ENCODE results near the gene PLA2G2C. TPM values are rescaled to one million over a fixed set of nuclear protein-coding genes. Genes with fewer than 3 reads are reported as not detected.

Gene PLA2G2C
- total RNA-seq, 4 donors from 2014 or later: not detected

- no peaks in the 10 kb centered on the region for H3K27me3 ChIP-seq
- no peaks in the 10 kb centered on the region for H3K9me3 ChIP-seq
- no peak overlapping the region for H3K27ac ChIP-seq
- no peak overlapping the region for H3K4me3 ChIP-seq
- intact Hi-C loops (cut with DNase I; ENCODE audit: low total_unique reads): no loop called here
- no peaks in the 10 kb centered on the region for H3K36me3 ChIP-seq
- DNase-seq: no peak
- H3K4me1 ChIP-seq: no peaks in the 10 kb centered on the region
- TF ChIP-seq CTCF (IDR thresholded peaks at IDR 0.05) (no peak), POLR2A (IDR thresholded peaks at IDR 0.05) (no peak)
Observed at GRCh38 chr1:20194224-20194623, 7.9 kb upstream of the PLA2G2C start.

DNA sequence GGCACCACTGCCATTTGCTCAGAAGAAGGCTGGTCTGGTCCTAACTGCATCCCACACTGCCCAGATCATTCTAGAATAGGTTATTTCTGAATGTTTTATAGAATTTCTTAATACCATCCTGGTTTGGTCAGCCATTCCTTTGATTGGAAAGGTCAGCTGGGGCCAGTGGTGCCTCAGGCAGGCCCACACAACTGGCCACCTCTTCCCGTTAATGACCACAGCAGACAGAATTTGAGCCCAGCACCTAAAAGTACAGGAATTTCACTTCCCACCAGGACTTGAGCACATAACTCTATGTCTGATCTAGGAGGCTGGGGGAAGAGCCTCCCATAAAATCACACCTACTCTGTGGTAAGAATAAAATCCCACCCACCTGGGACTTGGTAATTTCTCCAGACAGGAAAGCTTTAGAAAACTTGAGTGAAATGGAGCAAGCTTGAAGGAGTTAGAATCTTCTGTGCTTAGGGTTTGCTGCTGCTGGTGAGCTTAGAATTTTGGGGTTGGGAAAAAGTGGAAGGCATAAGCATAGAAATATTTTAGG lies 6.6 kb upstream of the PLA2G2C start:
- no peak for DNase-seq
- H3K27ac ChIP-seq: no peak overlapping the region

DNA sequence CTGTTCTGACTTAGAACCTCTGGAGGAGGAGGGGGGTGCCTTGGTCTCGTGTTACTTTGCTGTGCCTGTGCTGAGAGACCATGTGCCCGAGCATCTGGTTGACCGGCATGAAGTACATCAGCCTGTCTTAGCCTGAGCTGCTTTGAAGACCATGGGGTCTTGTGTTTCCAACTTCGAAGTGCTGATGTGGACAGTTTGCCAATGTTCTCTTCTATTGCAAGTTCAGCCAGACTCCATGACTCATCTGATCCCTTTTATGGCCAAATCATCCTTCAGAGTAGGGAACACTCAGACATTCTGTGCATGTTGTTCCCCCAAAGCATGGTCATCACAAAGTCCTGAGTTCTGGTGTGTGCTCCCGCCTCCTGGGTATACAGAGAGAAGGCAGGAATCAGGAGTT lies 6.0 kb upstream of the PLA2G2C start:
- no peak overlapping the region for H3K4me3 ChIP-seq
- H3K4me1 ChIP-seq: no peaks in the 10 kb centered on the region
- DNase-seq: no peak
- no peaks in the 10 kb centered on the region for H3K27me3 ChIP-seq
- intact Hi-C loops (cut with DNase I; ENCODE audit: low total_unique reads): no loop called here
- H3K9me3 ChIP-seq: no peaks in the 10 kb centered on the region
- TF ChIP-seq CTCF (IDR thresholded peaks at IDR 0.05) (no peak), POLR2A (IDR thresholded peaks at IDR 0.05) (no peak)
- H3K27ac ChIP-seq: no peak overlapping the region
- H3K36me3 ChIP-seq: no peaks in the 10 kb centered on the region

More for the DNA sequence above, 6.6 kb upstream of the PLA2G2C start:
- Histone ChIP-seq H3K4me3 (no peak overlapping the region), H3K27me3 (no peaks in the 10 kb centered on the region), H3K4me1 (no peaks in the 10 kb centered on the region), H3K36me3 (no peaks in the 10 kb centered on the region), H3K9me3 (no peaks in the 10 kb centered on the region)
- intact Hi-C loops (cut with DNase I; ENCODE audit: low total_unique reads): no loop called here
- TF ChIP-seq CTCF (IDR thresholded peaks at IDR 0.05): no peak

- intact Hi-C loops (cut with DNase I; ENCODE audit: low total_unique reads): no loop called here
- H3K27me3 ChIP-seq: no peaks in the 10 kb centered on the region
- no peak overlapping the region for H3K4me3 ChIP-seq
- H3K36me3 ChIP-seq: no peaks in the 10 kb centered on the region
- no peak for DNase-seq
- H3K4me1 ChIP-seq: no peaks in the 10 kb centered on the region
- H3K27ac ChIP-seq: no peak overlapping the region
- no peak for TF ChIP-seq CTCF (IDR thresholded peaks at IDR 0.05)
- no peak for TF ChIP-seq POLR2A (IDR thresholded peaks at IDR 0.05)
- no peaks in the 10 kb centered on the region for H3K9me3 ChIP-seq
Observed at GRCh38 chr1:20191266-20191825, 5.0 kb upstream of the PLA2G2C start.

DNA sequence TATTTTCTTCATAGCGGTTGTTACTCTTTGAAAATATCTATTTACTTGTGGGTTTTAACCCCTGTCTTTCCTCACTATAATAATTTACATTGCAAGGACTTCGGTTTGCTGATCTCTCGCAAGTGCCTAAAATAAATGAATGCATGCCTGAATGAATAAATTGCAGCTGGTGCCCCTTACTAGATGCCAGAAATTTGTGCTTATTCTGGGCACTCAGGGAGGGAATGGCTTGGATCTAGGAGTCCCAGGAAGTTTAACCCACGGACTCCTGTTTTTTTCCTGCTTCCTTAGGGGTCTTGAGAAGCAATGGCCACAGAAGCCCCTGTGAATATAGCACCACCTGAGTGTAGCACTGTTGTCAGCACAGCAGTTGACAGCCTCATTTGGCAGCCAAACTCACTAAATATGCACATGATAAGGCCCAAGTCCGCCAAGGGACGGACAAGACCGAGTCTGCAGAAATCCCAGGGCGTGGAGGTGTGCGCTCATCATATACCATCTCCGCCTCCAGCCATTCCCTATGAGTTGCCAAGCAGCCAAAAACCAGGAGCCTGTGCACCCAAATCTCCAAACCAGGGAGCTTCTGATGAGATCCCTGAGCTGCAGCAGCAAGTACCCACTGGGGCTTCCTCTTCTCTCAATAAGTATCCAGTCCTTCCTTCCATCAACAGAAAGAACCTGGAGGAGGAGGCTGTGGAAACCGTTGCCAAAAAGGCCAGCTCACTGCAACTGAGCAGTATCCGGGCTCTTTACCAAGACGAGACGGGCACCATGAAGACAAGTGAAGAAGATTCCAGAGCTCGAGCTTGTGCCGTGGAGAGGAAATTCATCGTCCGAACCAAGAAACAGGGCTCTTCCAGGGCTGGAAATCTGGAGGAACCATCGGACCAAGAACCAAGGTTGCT lies 4.2 kb upstream of the PLA2G2C start:
- no peak overlapping the region for H3K27ac ChIP-seq
- TF ChIP-seq CTCF (IDR thresholded peaks at IDR 0.05) (no peak), POLR2A (IDR thresholded peaks at IDR 0.05) (no peak)
- no peak for DNase-seq

More for the DNA sequence above, 4.2 kb upstream of the PLA2G2C start:
- no peaks in the 10 kb centered on the region for H3K9me3 ChIP-seq
- intact Hi-C loops (cut with DNase I; ENCODE audit: low total_unique reads): no loop called here
- H3K4me3 ChIP-seq: no peak overlapping the region
- H3K27me3 ChIP-seq: no peaks in the 10 kb centered on the region
- H3K4me1 ChIP-seq: no peaks in the 10 kb centered on the region
- H3K36me3 ChIP-seq: no peaks in the 10 kb centered on the region
